Muscle of arm (tissue), 14 donors: ENCODE data around the gene SMG7. TPM values are rescaled to one million over a fixed set of nuclear protein-coding genes. Genes with fewer than 3 reads are reported as not detected.
"Not testable (repeated sequence)": the region's sequence is repeated elsewhere in the genome, so short reads cannot be mapped to it uniquely, and the experiment has no call there.

Source experiments
- DNase-seq: peaks from one replicate; pipeline ENCODE4 v3.0.0-alpha.2; 2013
- long read RNA-seq, 11 donors: transcript quantifications; one replicate each; lab custom pipeline, GENCODE V29; 2026
- polyA plus RNA-seq, 12 donors: library from polyadenylated mRNA; unstranded; fragments of 120-200 nt; gene quantifications; one replicate each; pipeline ENCODE4 v1.2.1, GENCODE V29; 2013; ENCODE audit not compliant: insufficient read length in 12 of 12

The SMG7 gene, protein sequence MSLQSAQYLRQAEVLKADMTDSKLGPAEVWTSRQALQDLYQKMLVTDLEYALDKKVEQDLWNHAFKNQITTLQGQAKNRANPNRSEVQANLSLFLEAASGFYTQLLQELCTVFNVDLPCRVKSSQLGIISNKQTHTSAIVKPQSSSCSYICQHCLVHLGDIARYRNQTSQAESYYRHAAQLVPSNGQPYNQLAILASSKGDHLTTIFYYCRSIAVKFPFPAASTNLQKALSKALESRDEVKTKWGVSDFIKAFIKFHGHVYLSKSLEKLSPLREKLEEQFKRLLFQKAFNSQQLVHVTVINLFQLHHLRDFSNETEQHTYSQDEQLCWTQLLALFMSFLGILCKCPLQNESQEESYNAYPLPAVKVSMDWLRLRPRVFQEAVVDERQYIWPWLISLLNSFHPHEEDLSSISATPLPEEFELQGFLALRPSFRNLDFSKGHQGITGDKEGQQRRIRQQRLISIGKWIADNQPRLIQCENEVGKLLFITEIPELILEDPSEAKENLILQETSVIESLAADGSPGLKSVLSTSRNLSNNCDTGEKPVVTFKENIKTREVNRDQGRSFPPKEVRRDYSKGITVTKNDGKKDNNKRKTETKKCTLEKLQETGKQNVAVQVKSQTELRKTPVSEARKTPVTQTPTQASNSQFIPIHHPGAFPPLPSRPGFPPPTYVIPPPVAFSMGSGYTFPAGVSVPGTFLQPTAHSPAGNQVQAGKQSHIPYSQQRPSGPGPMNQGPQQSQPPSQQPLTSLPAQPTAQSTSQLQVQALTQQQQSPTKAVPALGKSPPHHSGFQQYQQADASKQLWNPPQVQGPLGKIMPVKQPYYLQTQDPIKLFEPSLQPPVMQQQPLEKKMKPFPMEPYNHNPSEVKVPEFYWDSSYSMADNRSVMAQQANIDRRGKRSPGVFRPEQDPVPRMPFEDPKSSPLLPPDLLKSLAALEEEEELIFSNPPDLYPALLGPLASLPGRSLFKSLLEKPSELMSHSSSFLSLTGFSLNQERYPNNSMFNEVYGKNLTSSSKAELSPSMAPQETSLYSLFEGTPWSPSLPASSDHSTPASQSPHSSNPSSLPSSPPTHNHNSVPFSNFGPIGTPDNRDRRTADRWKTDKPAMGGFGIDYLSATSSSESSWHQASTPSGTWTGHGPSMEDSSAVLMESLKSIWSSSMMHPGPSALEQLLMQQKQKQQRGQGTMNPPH
- polyA plus RNA-seq, result 10 to 100 TPM in 11 of 12 donors, not detected in 1; 29.6 to 51.9 (median 37.2) TPM
- long read RNA-seq, donor 1, partial matches to known transcripts, result 11 of 11 reads
- long read RNA-seq, donor 1, other reads (novel, unspliced or antisense), result 0 of 11 reads
- long read RNA-seq, donor 2, full-length matches to known transcripts, result 1 of 1 reads
- long read RNA-seq, donor 2, partial matches to known transcripts, result 0 of 1 reads
- long read RNA-seq, donor 2, other reads (novel, unspliced or antisense), result 0 of 1 reads
- long read RNA-seq, donor 3, result 0 reads
- long read RNA-seq, donor 4, result 0 reads
- long read RNA-seq, donor 5, partial matches to known transcripts, result 5 of 5 reads
- long read RNA-seq, donor 5, other reads (novel, unspliced or antisense), result 0 of 5 reads
- long read RNA-seq, donor 6, result 0 reads
- long read RNA-seq, donor 7, partial matches to known transcripts, result 0 of 1 reads
- long read RNA-seq, donor 7, other reads (novel, unspliced or antisense), result 0 of 1 reads
- long read RNA-seq, donor 8, partial matches to known transcripts, result 5 of 6 reads
- long read RNA-seq, donor 8, other reads (novel, unspliced or antisense), result 0 of 6 reads
- long read RNA-seq, donor 9, partial matches to known transcripts, result 18 of 18 reads
- long read RNA-seq, donor 9, other reads (novel, unspliced or antisense), result 0 of 18 reads
- long read RNA-seq, donor 10, result 0 reads
- long read RNA-seq, donor 11, result 0 reads

DNA sequence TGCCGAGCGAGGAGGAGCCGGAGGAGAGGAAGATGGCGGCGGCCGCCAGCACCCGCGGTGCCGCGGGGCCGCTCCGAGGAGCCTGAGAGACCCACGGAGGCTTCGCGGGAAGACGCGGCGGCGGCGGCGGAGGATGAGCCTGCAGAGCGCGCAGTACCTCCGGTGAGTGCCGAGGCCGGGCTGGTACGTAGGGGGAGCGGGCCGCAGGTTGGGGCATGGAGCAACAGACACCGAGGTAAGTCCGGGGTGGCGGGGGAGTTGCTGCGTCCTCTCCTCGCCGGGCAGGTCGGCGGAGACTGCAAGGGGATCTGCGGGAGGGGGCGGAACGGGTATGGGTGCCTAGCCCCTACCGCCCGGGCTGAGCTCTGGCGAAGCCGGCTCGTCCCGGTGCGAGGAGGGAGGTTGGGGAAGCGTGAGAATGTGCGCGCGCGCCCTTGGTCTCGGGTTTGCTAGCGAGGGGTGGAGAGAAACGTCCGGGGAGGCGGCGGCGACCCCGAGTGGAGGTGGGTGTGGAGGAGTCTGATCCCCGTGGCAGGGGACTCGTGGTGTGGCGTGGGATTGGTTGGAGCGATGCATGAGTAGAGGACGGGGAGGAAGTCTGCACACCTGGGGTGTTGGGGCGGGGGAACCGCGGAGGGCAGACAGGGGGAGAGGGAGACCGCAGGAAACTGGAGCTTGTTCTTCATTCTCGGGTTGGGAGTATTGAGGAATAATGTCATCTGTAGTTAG lies at the start of gene SMG7:
SMG7 (plus strand) TSS at position 12 of the 729 bp plus-strand sequence; CDS start at position 134, 122 bp downstream.
- peak; percentile 24 for DNase-seq

DNA sequence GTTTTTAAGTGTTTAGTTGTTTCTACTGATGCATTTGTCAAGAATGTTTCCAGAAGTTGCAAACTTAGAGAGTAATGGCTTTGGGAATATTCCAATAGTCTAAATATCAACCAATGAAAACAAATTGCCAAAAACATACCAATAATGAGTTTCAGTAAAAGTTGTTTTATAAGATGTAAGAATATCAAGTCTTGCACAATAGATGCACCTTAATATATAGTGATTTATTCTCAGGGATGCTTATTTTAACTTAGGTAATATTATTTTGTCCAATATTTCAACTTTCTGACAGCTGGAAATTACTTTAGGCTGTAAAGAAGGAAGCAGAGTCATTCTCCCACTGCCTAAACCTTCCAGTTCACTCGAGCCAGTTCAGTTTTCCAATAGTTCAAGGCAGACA lies 48.8 kb upstream of the SMG7 start:
- no peak for DNase-seq

GRCh38 chr1:183424691-183425090 lies 47.6 kb upstream of the SMG7 start:
- DNase-seq, result no peak

GRCh38 chr1:183427591-183427990 lies 44.7 kb upstream of the SMG7 start:
- DNase-seq, result not testable (repeated sequence)

GRCh38 chr1:183431840-183432547 lies 40.3 kb upstream of the SMG7 start:
- DNase-seq, result no peak

- no peak for DNase-seq
Measured at GRCh38 chr1:183432548-183432875, 39.8 kb upstream of the SMG7 start.

DNA sequence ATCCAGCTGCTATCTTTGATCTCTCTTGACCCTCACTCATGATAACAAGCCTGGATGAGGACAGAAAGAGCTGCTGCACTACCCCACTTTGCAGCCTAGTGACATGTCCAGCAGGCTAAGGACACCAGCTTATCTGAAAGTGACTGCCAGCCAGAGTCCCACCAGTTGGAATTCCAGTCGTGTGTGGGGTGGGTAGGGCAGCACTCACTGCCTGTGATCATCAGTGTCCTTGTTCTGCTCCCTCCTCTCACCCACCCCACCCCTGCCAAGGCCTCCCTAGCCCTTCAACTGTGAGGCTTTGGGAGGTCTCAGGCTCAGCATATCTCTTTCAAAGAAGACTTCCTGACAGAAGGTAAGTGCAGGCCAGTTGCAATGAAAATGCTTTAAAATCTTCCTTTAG lies 38.6 kb upstream of the SMG7 start:
- no peak for DNase-seq

GRCh38 chr1:183435497-183435896 lies 36.8 kb upstream of the SMG7 start:
- no peak for DNase-seq

DNA sequence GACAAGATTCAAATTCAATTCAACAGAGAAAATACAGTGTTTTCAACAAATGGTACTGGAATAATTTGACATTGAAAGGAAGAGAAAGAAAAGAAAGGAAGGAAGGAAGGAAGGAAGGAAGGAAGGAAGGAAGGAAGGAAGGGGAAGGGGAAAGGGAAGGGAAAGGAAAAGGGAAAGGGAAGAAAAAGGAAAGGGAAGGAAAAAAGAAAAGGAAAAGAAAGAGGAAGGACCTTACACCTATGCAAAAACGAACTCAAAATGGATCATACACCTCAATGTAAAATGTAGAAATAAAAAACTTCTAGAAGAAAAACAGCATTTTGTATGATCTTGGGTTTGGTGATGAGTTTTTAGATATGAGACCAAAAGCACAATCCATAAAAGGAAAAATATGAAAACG lies 34.2 kb upstream of the SMG7 start:
- DNase-seq, result no peak

DNA sequence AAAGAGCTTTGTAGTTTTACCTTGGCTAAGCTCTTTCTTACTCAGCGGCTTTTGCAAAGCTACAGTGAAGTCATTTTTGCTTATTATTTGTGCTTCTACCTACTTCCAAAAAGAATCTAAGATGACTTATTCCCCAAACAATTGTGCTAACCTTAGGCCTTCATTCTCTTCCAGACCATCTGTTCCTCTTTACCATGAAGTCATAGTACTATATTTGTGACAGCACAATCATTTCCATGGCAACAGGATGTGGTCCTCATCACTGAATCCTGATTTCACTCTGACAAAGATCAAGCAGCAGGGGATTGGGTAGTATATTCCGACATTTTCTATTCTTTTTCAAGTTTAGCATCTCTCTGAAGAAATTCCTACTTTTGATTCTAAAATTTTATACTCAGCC lies 29.3 kb upstream of the SMG7 start:
- DNase-seq, result peak; percentile 62

DNA sequence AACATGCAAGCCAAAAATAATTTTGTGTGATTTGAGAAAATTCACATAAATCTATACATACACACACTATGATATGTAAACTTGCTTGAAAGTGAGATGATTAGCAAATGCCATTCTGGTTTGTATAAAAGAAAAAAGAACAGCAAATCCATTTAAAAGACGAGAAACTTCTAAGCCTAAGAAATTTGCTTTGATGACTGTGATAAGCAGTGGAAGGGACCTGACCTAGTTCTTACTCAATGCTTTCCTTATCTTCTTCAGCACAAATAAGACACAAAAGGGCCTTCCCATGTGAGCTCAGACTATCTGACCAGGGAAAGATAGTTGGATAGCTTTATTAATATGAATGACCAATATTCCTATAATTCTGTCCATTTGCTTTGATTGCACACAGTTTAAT lies 28.8 kb upstream of the SMG7 start:
- no peak for DNase-seq

GRCh38 chr1:183444243-183444642 lies 28.1 kb upstream of the SMG7 start:
- DNase-seq, result peak; percentile 59

GRCh38 chr1:183449223-183449770 lies 23.0 kb upstream of the SMG7 start:
- DNase-seq, result no peak

DNA sequence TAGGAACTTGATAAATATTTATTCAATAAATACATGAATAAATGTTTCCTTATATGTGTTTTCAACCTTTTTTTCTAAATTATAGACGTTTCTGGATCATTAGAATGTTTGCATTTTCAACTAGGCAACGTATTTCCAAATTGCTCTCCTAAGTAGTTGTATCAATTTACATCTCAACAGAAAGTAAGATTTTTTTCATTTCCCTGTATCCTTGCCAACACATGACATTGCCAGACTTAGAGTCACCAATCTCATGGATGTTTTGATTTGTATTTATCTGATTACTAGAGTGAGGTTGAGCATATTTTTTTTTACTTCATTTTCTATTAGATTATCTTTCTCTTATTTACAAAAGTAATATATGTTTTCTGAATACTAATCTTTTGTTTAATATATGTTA lies 22.2 kb upstream of the SMG7 start:
- no peak for DNase-seq

GRCh38 chr1:183454377-183454776 lies 17.9 kb upstream of the SMG7 start:
- no peak for DNase-seq

DNA sequence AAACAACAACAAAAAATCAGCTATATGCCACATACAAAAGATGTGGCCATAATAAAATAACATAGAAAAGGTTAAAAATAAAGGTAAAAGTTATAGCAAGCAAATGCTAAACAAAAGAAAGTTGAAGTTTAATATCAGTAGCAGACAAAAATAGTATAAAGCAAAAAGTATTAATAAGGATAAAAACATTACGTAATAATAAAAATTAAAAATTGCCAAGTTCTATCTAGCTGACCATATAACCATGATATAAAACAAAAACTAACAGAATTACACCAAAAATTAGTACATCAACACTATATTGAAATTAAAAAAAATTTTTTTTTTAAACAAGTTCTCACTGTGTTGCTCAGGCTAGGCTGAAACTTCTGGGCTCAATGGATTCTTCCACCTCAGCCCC lies 15.5 kb upstream of the SMG7 start:
- no peak for DNase-seq

DNA sequence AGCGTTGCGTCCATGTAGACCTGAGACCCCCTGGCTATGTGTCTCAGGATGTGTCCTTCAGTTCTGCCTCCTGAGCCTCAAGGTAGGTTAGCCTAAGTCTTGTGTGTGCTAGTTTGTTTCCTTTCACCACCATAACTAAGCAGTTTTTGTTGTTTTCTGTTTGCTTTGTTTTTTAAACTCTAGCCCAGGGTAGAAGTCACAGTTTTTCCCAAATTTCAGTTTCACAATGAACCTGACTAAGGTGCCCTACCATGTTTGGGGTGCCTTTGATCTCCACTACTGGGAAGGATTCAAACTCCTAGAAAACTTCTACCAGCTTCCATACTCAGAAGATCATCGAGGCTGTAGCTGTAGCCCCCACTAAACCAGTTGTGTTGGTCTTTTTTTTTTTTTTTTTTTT lies 14.8 kb upstream of the SMG7 start:
- DNase-seq, result no peak

GRCh38 chr1:183460596-183460995 lies 11.7 kb upstream of the SMG7 start:
- no peak for DNase-seq

GRCh38 chr1:183461350-183461749 lies 10.9 kb upstream of the SMG7 start:
- no peak for DNase-seq
